NCI-H1048 (cell line): ENCODE measurements around the gene DLK2.
"Not testable (repeated sequence)": the region's sequence is repeated elsewhere in the genome, so short reads cannot be mapped to it uniquely, and the experiment has no call there.

Experiments
- DNase-seq: peaks from one replicate; lab custom pipeline; 2025; lab: John Stamatoyannopoulos, UW

Gene DLK2

GRCh38 chr6:43481591-43482236, 26.4 kb upstream of the DLK2 start:
- no peak for DNase-seq

- DNase-seq = no peak
These were observed 25.7 kb upstream of the DLK2 start for GRCh38 chr6:43481075-43481474.

- no peak for DNase-seq
These were observed 22.6 kb upstream of the DLK2 start for GRCh38 chr6:43478008-43478372.

- peak; percentile 86 for DNase-seq
These were observed 22.1 kb upstream of the DLK2 start, which contains the start of gene TJAP1 for GRCh38 chr6:43477235-43478007. Gene TJAP1 (plus strand): TSS chr6:43477570. CDS start chr6:43499002, 21,432 bp downstream.

GRCh38 chr6:43476746-43477145, 21.4 kb upstream of the DLK2 start:
- no peak for DNase-seq

- DNase-seq = no peak
These were observed 20.2 kb upstream of the DLK2 start for GRCh38 chr6:43475516-43475915.

- no peak for DNase-seq
These were observed 17.2 kb upstream of the DLK2 start for GRCh38 chr6:43472515-43472914.

- DNase-seq = no peak
These were observed 16.1 kb upstream of the DLK2 start for GRCh38 chr6:43471399-43471798.

GRCh38 chr6:43469947-43470346, 14.6 kb upstream of the DLK2 start:
- DNase-seq = no peak

GRCh38 chr6:43468748-43469681, 13.7 kb upstream of the DLK2 start:
- DNase-seq = no peak

- no peak for DNase-seq
These were observed 12.9 kb upstream of the DLK2 start for GRCh38 chr6:43468240-43468639.

GRCh38 chr6:43467752-43468151, 12.4 kb upstream of the DLK2 start:
- DNase-seq = no peak

GRCh38 chr6:43467265-43467664, 11.9 kb upstream of the DLK2 start:
- not testable (repeated sequence) for DNase-seq

- no peak for DNase-seq
These were observed 10.6 kb upstream of the DLK2 start for GRCh38 chr6:43465948-43466347.

- DNase-seq = no peak
These were observed 9.0 kb upstream of the DLK2 start for GRCh38 chr6:43464337-43464736.

- DNase-seq = no peak
These were observed 6.6 kb upstream of the DLK2 start for GRCh38 chr6:43461936-43462335.

GRCh38 chr6:43460032-43460431, 4.7 kb upstream of the DLK2 start:
- DNase-seq = no peak

- DNase-seq = no peak
These were observed 4.2 kb upstream of the DLK2 start for GRCh38 chr6:43459535-43459934.

- DNase-seq = not testable (repeated sequence)
These were observed 2.8 kb upstream of the DLK2 start for GRCh38 chr6:43458154-43458553.

- no peak for DNase-seq
These were observed 2.3 kb upstream of the DLK2 start for GRCh38 chr6:43457643-43458042.

- DNase-seq = no peak
These were observed 435 bp downstream of the DLK2 start for GRCh38 chr6:43454696-43455530.

- no peak for DNase-seq
These were observed 1.1 kb downstream of the DLK2 start for GRCh38 chr6:43454290-43454695.
